GM10266 (cell line): ENCODE measurements around the gene SMOC2.

Source experiments
- DNase-seq: peaks from one replicate; pipeline ENCODE4 v3.0.0; 2012; ENCODE audit errors: extremely low spot score
- CTCF ChIP-seq: IDR thresholded peaks from 2 replicates; pipeline ENCODE4 v1.5.1; 2012; ENCODE audit warnings: mild to moderate bottlenecking, low read depth; ENCODE audit not compliant: control insufficient read depth, insufficient read depth; ENCODE audit errors: missing control alignments

Gene SMOC2

GRCh38 chr6:168433898-168434297 is 7.1 kb upstream of the SMOC2 start:
- no peak for TF ChIP-seq CTCF
- DNase-seq: no peak

GRCh38 chr6:168434505-168434904 is 6.5 kb upstream of the SMOC2 start:
- no peak for TF ChIP-seq CTCF
- no peak for DNase-seq

GRCh38 chr6:168437751-168438150 is 3.2 kb upstream of the SMOC2 start:
- DNase-seq: no peak
- TF ChIP-seq CTCF: no peak

GRCh38 chr6:168438783-168439520 is 2.0 kb upstream of the SMOC2 start:
- no peak for DNase-seq
- TF ChIP-seq CTCF: no peak

GRCh38 chr6:168439794-168440450 is 1.1 kb upstream of the SMOC2 start:
- no peak for DNase-seq
- TF ChIP-seq CTCF: no peak

- no peak for TF ChIP-seq CTCF
- DNase-seq: no peak
Measured at GRCh38 chr6:168441434-168442391, 729 bp downstream of the SMOC2 start.

GRCh38 chr6:168442646-168443045 is 1.7 kb downstream of the SMOC2 start:
- no peak for TF ChIP-seq CTCF
- no peak for DNase-seq
